GM12865 (cell line): Measurements from ENCODE around the gene RPA1.
"Not testable (repeated sequence)": the region's sequence is repeated elsewhere in the genome, so short reads cannot be mapped to it uniquely, and the experiment has no call there.

Experiments used
- DNase-seq: peaks from one replicate; pipeline ENCODE4 v3.0.0; 2010; ENCODE audit warnings: low read depth
- H3K4me3 ChIP-seq: 2 replicates; pipeline ENCODE4 v1.5.1; 2011; ENCODE audit warnings: mild to moderate bottlenecking, low read depth, low read length, control low read depth
- TF ChIP-seq, protein P1 (sequence below): IDR thresholded peaks from 2 replicates; pipeline ENCODE4 v1.5.1; 2011; ENCODE audit warnings: low read length, control low read depth, low read depth, inconsistent platforms; ENCODE audit not compliant: insufficient read depth; ENCODE audit errors: missing control alignments

Gene RPA1

GRCh38 chr17:1890758-1891450 is 61.1 kb downstream of the RPA1 start:
- no peak overlapping the region for H3K4me3 ChIP-seq
- no peak for DNase-seq
- TF ChIP-seq, protein P1, sequence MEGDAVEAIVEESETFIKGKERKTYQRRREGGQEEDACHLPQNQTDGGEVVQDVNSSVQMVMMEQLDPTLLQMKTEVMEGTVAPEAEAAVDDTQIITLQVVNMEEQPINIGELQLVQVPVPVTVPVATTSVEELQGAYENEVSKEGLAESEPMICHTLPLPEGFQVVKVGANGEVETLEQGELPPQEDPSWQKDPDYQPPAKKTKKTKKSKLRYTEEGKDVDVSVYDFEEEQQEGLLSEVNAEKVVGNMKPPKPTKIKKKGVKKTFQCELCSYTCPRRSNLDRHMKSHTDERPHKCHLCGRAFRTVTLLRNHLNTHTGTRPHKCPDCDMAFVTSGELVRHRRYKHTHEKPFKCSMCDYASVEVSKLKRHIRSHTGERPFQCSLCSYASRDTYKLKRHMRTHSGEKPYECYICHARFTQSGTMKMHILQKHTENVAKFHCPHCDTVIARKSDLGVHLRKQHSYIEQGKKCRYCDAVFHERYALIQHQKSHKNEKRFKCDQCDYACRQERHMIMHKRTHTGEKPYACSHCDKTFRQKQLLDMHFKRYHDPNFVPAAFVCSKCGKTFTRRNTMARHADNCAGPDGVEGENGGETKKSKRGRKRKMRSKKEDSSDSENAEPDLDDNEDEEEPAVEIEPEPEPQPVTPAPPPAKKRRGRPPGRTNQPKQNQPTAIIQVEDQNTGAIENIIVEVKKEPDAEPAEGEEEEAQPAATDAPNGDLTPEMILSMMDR: no peak

DNA sequence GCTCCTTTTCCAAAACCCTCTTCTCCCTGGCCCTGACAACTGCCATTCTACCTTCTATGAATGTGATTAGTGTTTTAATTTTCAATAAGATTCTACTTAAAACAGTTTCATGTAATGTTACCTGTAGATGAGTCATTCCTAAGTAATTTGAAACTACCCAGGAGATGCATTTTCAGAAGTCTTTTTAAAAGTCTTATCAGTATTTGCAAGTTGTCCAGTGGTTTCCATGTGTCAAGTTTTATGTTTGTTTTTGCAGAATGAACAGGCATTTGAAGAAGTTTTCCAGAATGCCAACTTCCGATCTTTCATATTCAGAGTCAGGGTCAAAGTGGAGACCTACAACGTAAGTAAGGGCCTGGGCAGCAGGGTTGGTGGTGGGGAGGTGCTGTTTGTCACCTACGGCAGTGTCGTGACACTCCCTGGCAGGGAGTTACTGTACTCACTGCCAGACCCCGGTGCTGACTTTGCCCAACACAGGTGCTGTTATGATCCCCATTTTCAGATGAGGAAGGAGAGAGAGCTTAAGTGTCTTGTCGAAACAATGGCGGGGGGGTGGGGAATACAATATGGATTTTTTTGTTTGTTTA is 65.0 kb downstream of the RPA1 start:
- no peak overlapping the region for H3K4me3 ChIP-seq
- DNase-seq: no peak
- TF ChIP-seq, protein P1: no peak

GRCh38 chr17:1895479-1895878 is 65.7 kb downstream of the RPA1 start:
- not testable (repeated sequence) for H3K4me3 ChIP-seq, DNase-seq

GRCh38 chr17:1896243-1897104 is 66.7 kb downstream of the RPA1 start:
- TF ChIP-seq, protein P1: no peak
- DNase-seq: peak; percentile 74
- no peak overlapping the region for H3K4me3 ChIP-seq

DNA sequence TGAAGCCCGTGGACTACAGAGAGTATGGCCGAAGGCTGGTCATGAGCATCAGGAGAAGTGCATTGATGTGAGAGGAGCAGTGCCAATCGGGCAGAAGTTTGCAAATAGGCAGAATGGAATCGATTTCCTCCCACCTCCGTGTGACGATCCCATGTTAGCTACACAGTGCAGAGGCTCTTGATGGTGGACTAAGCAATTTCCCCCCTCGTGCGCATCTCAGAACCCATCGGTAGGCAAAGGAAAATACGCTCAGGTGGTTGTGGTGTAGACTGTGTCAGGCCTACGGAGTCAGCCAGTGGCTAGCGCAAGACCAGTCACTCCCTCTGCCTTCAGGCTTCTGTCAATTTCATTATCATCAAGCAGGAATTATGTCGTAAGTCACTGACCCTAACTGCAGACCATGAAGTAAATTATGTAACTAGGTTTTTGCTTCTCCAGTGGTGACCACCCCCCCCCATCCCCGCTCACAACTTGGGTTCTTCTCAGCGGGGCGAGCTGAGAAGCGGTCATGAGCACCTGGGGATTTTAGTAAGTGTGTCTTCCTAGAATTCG is 67.4 kb downstream of the RPA1 start:
- DNase-seq: no peak
- no peak overlapping the region for H3K4me3 ChIP-seq
- TF ChIP-seq, protein P1: no peak

GRCh38 chr17:1898332-1898731 is 68.5 kb downstream of the RPA1 start:
- no peak overlapping the region for H3K4me3 ChIP-seq
- TF ChIP-seq, protein P1: no peak
- no peak for DNase-seq

DNA sequence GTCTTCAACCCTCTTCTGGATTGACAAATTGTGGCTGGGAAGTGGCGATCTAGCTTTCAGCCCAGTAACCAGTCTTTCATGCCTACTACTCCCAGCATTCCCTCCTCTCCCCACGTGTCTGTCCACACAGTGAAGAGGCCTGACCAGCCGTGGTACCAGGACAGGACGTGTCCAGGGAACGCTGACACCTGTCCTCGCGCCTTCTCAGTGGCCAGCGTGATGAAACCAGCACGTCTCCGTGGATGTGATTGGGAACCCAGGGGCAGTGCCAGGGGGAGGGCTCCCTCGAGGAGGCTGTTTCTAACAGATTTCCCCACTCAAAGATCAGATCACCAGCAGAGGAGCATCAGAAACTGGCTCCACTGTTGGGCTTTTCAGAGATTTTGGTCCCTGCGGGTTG is 69.1 kb downstream of the RPA1 start:
- H3K4me3 ChIP-seq: no peak overlapping the region
- TF ChIP-seq, protein P1: no peak
- DNase-seq: no peak
